ENCODE measurements around the gene UBA1.

GRCh38 chrX:47234583-47234982 is 41.0 kb downstream of the UBA1 start:
- TF ChIP-seq POLR2A (IDR thresholded peaks at IDR 0.05; ENCODE audit: low read depth, low read length): no peak
- no peak for TF ChIP-seq POLR2AphosphoS5 (IDR thresholded peaks at IDR 0.05; ENCODE audit: low read depth, low read length)
- TF ChIP-seq TAF1 (IDR thresholded peaks at IDR 0.05; ENCODE audit: low read depth, low read length): no peak
- no peak for TF ChIP-seq SPI1 (IDR thresholded peaks at IDR 0.05; ENCODE audit: low read depth, low read length)
- TF ChIP-seq POU2F2 (IDR thresholded peaks at IDR 0.05; ENCODE audit: low read depth, low read length): no peak
- no peak for TF ChIP-seq PAX5 (IDR thresholded peaks at IDR 0.05; ENCODE audit: insufficient read depth, low read length, severe bottlenecking)
